Thyroid gland (tissue), 4 donors: ENCODE measurements around the gene COQ7. TPM values are rescaled to one million over a fixed set of nuclear protein-coding genes. Genes with fewer than 3 reads are reported as not detected.

Experiments
- DNase-seq, 2 donors: peaks; one replicate each; pipeline ENCODE4 v3.0.0-alpha.2; 2019
- H3K27ac ChIP-seq, 3 donors: fragments of 200-600 bp; sonication (generic); 1 replicate in 2 of 3; 2 replicates in 1 of 3; pipeline ENCODE4 v1.5.1; 2016 to 2019; ENCODE audit warnings: mild to moderate bottlenecking in 1 of 3, moderate library complexity in 1 of 3
- H3K27me3 ChIP-seq: fragments of 200-600 bp; sonication (generic); one replicate; pipeline ENCODE4 v1.5.1; 2019
- H3K36me3 ChIP-seq, 2 donors: fragments of 200-600 bp; sonication (generic); one replicate each; pipeline ENCODE4 v1.5.1; 2016 to 2019
- H3K4me1 ChIP-seq, 2 donors: fragments of 200-600 bp; sonication (generic); one replicate each; pipeline ENCODE4 v1.5.1; 2017 to 2019
- H3K4me3 ChIP-seq, 3 donors: fragments of 200-600 bp; sonication (generic); replicated peaks in 1 of 3; 1 replicate in 2 of 3; 2 replicates in 1 of 3; pipeline ENCODE4 v1.5.1; 2016; ENCODE audit warnings: mild to moderate bottlenecking in 1 of 3
- H3K9me3 ChIP-seq: fragments of 200-600 bp; sonication (generic); one replicate; pipeline ENCODE4 v1.5.1; 2017
- CTCF ChIP-seq, 6 experiments: fragments of 200-600 bp in 3 of 6; fragments of 450-650 bp in 3 of 6; sonication (generic) in 3 of 6; IDR thresholded peaks; one replicate each; pipeline ENCODE4 v1.5.1; 2016 to 2019; ENCODE audit warnings: antibody characterized with exemption in 6 of 6, mild to moderate bottlenecking in 2 of 6, inconsistent platforms in 1 of 6, moderate library complexity in 1 of 6
- POLR2A ChIP-seq, 2 donors: fragments of 450-650 bp; IDR thresholded peaks; one replicate each; pipeline ENCODE4 v1.6.1; 2017; ENCODE audit warnings: antibody characterized with exemption in 2 of 2, mild to moderate bottlenecking in 2 of 2, moderate library complexity in 1 of 2
- WGBS, 2 donors: methylation state at CpG; one replicate each; pipeline ENCODE4 v1.1.5; 2017; 5-methylcytosine and 5-hydroxymethylcytosine counted together
- intact Hi-C: fragments of 100-400 bp; cut with DNase I; formaldehyde crosslinking; loops from one replicate; pipeline ENCODE4 v1.15.1; 2023
- total RNA-seq, 4 donors: library from RNA; depleted of rRNA; stranded (reverse); fragments of >200 nt; gene quantifications; one replicate each; pipeline ENCODE4 v1.2.3, GENCODE V29; 2016

Gene COQ7
- total RNA-seq, 4 donors from 2014 or later, result 26.4 to 41.9 (median 38.4) TPM

- H3K27ac ChIP-seq, result peak overlapping the region in 1 of 3 donors; percentile 3
- no peaks in the 10 kb centered on the region for H3K27me3 ChIP-seq
- no peaks in the 10 kb centered on the region for H3K36me3 ChIP-seq
- no peak overlapping the region for H3K4me3 ChIP-seq
- DNase-seq, result no peak
- TF ChIP-seq POLR2A (IDR thresholded peaks at IDR 0.05) (no peak), CTCF (IDR thresholded peaks at IDR 0.05) (no peak)
- intact Hi-C loops, result no loop called here
- peaks cover 4% of the 10 kb centered on the region in 2 donors for H3K4me1 ChIP-seq
- no peaks in the 10 kb centered on the region for H3K9me3 ChIP-seq
- 73 to 75% methylated on average over 4 of the region's 4 CpGs for WGBS, 2 donors
Observed at GRCh38 chr16:19062706-19063105, 4.7 kb upstream of the COQ7 start.

- H3K4me3 ChIP-seq, result peak overlapping the region in 1 of 3 donors; percentile 100
- DNase-seq, result peak in 1 of 2 donors; percentile 15
- no peaks in the 10 kb centered on the region for H3K9me3 ChIP-seq
- intact Hi-C loops, result no loop called here
- TF ChIP-seq POLR2A (IDR thresholded peaks at IDR 0.05) (no peak), CTCF (IDR thresholded peaks at IDR 0.05) (no peak)
- peak overlapping the region; percentile 98 to 100 (median 100) for H3K27ac ChIP-seq
- 59 to 60% methylated on average over 9 of the region's 9 CpGs for WGBS, 2 donors
- H3K36me3 ChIP-seq, result no peaks in the 10 kb centered on the region
- H3K27me3 ChIP-seq, result no peaks in the 10 kb centered on the region
- peaks cover 9 to 14% of the 10 kb centered on the region in 2 donors for H3K4me1 ChIP-seq
Observed at GRCh38 chr16:19066988-19067348, 446 bp upstream of the COQ7 start.

- H3K4me3 ChIP-seq, result peak overlapping the region; percentile 65 to 100 (median 76)
- 51 to 53% methylated on average over 19 of the region's 19 CpGs for WGBS, 2 donors
- no peak for TF ChIP-seq CTCF (IDR thresholded peaks at IDR 0.05)
- H3K9me3 ChIP-seq, result no peaks in the 10 kb centered on the region
- peak overlapping the region; percentile 98 to 100 (median 100) for H3K27ac ChIP-seq
- intact Hi-C loops, result no loop called here
- H3K27me3 ChIP-seq, result no peaks in the 10 kb centered on the region
- H3K36me3 ChIP-seq, result no peaks in the 10 kb centered on the region
- peaks cover 9 to 14% of the 10 kb centered on the region in 2 donors for H3K4me1 ChIP-seq
- DNase-seq, result no peak
Observed at GRCh38 chr16:19068237-19068815, 912 bp downstream of the COQ7 start.

GRCh38 chr16:19071811-19072777 is 4.7 kb downstream of the COQ7 start:
- Histone ChIP-seq H3K4me3 (no peak overlapping the region), H3K27me3 (no peaks in the 10 kb centered on the region), H3K36me3 (peaks cover 5 to 13% of the 10 kb centered on the region in 2 donors), H3K9me3 (no peaks in the 10 kb centered on the region), H3K27ac (no peak overlapping the region), H3K4me1 (peaks cover 5 to 10% of the 10 kb centered on the region in 2 donors)
- intact Hi-C loops, result loop anchor here (10.0 kb wide), 1 partner anchor 257 kb away; no protein-coding TSS in a partner anchor
- TF ChIP-seq POLR2A (IDR thresholded peaks at IDR 0.05) (no peak), CTCF (IDR thresholded peaks at IDR 0.05) (peak in 5 of 6 experiments; percentile 36 to 54 (median 50))
- DNase-seq, result peak; percentile 46 to 58
- WGBS, 2 donors, result 78 to 86% methylated on average over 21 of the region's 21 CpGs
